Activated gamma-delta T cell treated with anti-CD3 and anti-CD28 coated beads, Interleukin-2, amount 50 U/mL, for 16 hours (primary cell): ENCODE measurements around the gene RMDN2.
"Not testable (repeated sequence)": the region's sequence is repeated elsewhere in the genome, so short reads cannot be mapped to it uniquely, and the experiment has no call there.

ENCODE experiments used
- DNase-seq: peaks from one replicate; pipeline ENCODE4 v3.0.0-alpha.2; 2020; ENCODE audit warnings: low read depth

Gene RMDN2

DNA sequence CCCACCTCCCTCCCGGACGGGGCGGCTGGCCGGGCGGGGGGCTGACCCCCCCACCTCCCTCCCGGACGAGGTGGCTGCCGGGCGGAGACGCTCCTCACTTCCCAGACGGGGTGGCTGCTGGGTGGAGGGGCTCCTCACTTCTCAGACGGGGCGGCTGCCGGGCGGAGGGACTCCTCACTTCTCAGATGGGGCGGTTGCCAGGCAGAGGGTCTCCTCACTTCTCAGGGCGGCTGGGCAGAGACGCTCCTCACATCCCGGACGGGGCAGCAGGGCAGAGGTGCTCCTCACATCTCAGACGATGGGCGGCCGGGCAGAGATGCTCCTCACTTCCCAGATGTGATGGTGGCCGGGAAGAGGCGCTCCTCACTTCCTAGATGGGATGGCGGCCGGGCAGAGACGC lies 7.8 kb downstream of the RMDN2 start:
- DNase-seq, result not testable (repeated sequence)

DNA sequence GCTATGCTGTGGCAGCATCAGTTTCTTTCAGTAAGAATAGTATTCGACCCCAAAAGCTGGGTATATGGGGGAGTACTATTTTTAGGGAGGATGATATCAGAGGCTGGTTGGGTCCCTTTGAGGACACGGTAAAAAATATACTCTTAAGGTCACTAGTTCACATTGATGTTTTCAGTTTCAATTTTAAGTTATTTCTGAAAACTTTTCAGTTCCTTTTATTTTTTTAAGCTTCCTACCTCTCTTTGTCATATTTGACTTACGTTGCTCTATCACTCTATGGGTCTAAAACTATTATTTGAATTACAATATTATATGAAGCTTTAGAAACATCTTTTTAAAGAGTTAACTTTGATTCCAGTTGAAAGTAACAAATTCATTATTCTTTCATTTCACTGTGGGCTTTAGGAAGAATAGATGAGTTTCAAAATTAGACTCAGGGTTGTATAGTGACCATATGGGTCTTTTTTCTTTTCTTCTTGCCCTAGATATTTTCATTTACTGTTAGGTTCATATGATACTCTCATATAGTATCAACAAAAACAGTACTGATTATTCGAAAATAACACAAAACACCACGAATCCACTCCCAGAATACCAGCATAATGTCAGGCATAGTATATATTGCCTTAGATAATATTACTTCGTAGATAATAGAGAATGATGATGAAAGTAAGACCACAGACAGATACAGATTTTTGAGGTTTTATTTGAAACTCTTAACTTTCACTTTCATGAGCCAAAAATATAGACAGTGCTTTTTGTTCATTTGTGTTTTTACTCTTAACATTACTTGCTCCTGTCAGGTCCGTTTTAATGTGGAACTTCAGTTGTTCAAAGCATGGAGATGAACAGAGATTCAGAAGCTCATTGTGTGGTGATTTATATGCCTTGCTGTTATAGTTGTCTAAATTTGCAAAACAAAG lies 9.8 kb downstream of the RMDN2 start:
- DNase-seq, result no peak

DNA sequence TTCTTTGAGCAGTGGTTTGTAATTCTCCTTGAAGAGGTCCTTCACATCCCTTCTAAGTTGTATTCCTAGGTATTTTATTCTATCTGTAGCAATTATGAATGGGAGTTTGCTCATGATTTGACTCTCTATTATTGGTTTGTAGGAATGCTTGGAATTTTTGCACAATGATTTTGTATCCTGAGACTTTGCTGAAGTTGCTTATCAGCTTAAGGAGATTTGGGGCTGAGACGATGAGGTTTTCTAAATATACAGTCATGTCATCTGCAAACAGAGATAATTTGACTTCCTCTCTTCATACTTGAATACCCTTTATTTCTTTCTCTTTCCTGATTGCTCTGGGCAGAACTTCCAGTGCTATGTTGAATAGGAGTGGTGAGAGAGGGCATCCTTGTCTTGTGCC lies 12.5 kb downstream of the RMDN2 start:
- not testable (repeated sequence) for DNase-seq

DNA sequence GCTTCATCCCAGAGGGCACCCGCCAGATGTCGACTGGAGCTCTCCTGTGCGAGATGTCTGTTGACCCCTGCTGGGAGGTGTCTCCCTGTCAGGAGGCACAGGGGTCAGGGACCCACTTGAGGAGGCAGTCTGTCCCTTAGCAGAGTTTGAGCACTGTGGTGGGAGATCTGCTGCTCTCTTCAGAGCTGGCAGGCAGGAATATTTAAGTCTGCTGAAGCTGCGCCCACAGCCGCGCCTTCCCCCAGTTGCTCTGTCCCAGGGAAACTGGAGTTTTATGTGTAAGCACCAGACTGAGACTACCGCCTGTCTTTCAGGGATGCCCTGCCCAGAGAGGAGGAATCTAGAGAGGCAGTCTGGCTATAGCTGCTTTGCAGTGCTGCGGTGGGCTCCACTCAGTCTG lies 16.2 kb downstream of the RMDN2 start:
- DNase-seq, result not testable (repeated sequence)

DNA sequence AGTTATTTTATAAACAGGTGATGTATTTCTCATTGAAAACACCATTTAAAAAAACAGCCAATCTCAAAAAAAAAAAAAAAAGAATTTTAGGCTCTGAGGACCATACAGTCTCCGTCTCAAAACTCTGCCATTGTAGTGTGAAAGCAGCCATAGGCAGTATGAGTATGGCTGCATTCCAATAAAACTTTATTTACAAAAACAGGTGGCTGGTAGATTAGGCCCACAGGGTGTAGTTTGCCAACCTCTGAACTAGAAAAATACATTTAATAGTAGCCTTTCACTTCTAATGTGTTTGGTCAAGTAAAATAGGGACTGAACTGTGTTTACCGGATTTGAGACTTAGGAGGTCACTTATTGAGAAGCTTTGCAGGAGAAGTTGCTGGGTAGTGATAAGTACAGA lies 19.2 kb downstream of the RMDN2 start:
- DNase-seq, result no peak

DNA sequence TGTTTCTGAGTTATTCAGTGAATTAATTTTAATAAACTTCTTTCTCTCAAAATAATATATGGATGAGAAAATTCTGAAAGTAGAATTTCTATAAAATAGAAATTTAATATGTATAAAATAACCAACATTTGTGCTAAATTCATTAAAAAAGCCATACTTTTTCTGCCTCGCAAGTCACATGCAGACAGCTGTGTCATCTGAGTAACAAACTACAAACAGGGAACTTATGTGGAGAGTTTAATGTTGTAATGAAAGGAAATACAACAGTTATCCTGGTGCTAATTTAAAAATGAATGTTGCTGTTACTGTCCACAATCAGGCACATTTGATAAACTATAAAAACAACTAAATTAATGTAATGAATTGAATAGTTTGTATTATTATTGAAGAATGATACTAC lies 22.2 kb downstream of the RMDN2 start:
- DNase-seq, result no peak

DNA sequence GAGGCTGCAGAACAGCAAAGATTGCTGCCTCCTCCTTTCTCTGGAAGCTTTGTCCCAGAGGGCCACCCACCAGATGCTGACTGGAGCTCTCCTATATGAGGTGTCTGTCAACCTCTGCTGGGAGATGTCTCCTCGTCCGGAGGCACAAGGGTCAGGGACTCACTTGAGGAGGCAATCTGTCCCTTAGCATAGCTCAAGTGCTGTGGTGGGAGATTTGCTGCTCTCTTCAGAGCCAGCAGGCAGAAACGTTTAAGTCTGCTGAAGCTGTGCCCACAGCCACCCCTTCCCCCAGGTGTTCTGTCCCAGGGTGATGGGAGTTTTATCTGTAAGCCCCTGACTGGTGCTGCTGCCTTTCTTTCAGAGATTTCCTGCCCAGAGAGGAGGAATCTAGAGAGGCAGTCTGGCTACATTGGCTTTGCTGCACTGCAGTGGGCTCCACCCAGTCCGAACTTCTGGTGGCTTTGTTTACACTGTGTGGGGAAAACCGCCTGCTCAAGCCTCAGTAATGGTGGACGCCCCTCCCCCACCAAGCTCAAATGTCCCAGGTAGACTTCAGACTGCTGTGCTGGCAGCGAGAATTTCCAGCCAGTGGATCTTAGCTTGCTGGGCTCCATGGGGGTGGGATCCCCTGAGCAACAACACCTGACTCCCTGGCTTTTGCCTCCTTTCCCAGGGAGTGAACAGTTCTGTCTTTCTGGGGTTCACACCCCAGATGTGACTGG lies 37.1 kb downstream of the RMDN2 start:
- DNase-seq, result not testable (repeated sequence)

DNA sequence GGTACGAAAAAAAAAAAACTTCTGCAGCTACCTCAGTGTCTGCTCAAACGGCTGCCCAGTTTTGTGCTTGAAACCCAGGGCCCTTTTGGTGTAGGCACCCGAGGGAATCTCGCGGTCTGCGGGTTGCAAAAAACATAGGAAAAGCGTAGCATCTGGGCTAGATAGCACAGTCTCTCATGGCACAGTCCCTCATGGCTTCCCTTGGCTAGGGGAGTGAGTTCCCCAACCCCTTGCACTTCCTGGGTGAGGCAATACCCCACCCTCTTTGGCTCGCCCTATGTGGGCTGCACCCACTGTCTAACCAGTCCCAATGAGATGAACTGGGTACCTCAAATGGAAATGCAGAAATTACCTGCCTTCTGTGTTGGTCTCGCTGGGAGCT lies 37.6 kb downstream of the RMDN2 start:
- not testable (repeated sequence) for DNase-seq

DNA sequence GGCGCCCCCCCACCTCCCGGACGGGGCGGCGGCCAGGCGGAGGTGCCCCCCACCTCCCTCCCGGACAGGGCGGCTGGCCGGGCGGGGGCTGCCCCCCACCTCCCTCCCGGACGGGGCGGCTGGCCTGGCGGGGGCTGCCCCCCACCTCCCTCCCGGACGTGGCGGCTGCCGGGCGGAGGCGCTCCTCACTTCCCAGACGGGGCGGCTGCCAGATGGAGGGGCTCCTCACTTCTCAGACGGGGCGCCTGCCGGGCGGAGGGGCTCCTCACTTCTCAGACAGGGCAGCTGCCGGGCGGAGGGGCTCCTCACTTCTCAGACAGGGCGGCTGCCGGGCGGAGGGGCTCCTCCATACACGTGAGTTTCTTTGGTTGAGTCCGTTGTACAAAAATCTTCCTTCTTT lies 38.8 kb downstream of the RMDN2 start:
- not testable (repeated sequence) for DNase-seq

DNA sequence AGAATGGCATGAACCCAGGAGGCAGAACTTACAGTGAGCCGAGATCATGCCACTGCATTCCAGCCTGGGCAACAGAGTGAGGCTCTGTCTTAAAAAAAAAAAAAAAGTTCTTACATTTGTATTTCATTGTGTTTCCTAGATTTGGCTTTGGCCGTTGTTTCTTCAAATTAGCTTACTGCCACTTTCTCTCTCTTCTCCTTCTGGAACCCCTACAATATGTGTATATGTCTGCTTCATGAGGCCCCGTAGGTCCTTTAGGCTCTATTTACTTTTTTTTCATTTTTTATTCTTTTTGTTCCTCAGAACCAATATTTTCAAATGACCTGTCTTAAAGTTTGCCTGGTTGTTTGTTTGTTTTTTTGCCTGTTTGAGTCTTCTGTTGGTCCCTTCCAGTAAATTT lies 41.2 kb downstream of the RMDN2 start:
- no peak for DNase-seq

DNA sequence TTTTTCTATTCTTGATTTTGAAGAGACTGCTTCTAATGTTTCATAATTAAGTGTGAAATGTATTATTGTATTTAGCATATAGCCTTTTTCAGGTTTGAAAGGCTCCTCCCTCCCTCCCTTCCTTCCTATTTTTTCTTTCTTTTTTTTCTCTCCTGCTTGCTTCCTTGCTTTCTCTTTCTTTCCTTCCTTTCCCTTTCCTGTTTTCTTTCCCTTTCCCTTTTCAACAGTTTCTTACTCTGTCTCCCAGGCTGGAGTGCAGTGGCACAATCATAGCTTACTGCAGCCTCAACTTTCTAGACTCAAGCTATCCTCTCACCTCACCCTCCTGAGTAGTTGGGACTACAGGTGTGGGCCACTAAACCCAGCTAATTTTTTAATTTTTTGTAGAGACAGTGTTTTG lies 44.6 kb downstream of the RMDN2 start:
- no peak for DNase-seq

DNA sequence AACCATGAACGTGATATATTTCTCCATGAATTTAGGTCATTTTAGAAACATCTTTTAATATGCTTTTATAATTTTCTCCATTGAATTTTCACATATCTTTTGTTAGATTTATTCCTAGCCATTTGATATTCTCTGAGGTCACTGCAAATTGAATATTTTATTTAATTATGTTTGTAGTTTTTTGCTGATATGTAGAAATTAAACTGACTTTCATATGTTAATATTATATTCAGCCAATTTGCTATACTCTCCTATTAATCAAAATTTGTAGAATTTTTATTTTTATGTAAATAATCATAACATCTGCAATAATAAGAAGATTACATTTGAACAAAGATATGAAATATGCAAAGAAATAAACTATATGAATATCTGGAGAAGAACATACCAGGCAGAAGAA lies 46.9 kb downstream of the RMDN2 start:
- DNase-seq, result no peak

DNA sequence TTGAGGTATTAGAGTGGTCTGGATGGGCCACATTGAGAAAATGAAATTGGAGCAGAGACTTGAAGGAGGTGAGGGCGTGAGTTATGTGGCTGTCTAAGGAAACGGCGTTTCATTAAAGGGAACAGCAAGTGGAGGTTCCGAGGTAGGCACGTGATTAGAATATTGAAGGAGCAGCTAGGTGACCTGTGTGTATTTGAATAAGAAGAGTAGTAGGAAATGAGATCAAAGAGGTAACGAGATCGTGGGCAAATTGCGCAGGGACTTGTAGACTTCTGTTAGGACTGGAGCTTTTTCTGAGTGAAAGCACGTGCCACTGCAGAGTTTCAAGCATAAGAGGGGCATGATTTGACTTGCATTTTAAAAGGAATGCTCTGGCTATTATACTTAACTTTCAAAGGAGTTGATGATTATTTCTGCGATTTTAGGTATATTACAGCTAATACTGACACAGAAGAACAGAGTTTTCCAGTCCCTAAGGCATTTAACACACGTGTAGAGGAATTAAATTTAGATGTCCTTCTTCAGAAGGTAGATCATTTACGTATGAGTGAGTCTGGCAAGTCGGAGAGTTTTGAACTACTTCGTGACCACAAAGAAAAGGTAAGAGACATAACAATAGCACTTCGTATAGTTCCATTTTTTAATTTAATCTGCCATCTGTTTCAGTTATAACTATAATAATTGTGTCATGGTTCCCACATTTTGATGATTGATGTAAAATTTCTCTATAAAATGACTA lies 48.7 kb downstream of the RMDN2 start:
- DNase-seq, result no peak

DNA sequence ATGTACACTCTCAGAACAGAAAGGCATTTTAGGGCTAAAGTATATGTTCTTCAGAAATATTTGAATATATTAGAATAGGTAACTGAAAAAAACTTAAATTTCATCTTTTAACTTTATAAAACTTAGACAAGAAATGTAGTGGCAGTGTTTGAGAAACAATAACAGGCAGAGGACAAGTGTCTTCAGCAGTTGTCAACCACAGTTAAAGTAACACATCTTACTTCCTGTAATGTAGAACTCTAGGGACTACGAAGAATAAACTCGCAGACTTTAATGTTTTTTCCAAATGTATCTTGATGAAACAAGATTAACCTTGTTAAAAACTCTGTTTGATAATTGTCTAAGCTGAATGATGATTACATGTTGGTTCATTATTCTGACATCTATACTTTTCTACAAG lies 50.7 kb downstream of the RMDN2 start:
- no peak for DNase-seq

DNA sequence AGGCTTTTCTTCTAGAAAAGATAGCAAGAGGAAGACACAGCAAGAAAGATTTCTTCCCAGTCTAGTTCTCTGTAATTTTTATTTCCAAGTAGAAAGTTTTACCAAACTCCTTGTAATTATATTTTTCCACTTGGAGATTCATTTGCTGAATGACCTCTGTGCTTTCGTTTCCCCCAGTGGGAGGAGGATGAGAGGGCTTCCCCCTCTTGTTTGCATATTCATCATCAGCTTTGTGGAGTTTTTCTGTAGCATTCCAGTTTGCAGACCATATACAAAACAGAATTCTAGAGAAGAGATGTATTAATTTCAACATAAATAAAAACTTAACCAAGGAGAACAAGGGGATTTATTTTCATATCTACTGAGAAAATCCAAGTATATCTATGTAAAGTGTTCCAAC lies 51.3 kb downstream of the RMDN2 start:
- DNase-seq, result no peak

DNA sequence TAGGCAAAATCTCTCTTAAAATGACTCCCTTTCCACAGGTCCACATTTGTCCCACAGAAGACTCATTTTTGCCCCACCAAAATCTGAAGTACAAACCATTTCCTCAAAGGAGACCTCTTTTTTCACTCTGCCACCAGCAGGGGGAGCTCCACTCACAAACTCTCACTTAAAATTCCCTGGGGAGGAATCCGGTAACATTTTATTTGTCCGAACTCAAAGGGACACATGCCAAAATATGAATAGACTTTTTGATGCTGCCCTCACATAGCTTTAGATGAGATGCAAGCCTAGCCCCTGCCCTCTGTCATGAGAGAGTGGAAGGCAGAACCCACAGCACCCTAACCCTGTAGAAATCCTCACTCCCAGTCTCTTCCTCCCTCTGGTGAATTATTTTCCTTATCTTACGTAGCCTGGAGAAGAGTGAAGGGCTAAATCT lies 57.1 kb downstream of the RMDN2 start:
- peak; percentile 36 for DNase-seq

DNA sequence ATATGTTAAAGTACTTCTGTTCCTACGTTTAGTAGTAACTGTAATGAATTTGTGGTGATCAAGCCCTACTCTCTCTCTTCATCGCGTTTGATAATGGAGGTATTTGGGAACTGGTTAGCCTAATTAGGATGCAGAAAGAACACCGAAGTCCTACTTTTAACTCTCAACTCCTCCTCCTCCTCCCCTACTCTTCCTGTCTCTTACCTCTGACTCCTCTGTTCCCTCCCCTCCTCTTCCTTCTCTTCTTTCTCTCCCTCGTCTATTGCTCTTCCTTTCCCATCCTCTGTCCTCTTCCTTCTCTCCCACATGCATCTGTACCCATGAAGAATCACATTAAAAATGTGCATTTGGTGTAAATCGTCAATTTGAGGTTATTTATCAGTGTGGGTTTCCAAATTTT lies 57.8 kb downstream of the RMDN2 start:
- no peak for DNase-seq

DNA sequence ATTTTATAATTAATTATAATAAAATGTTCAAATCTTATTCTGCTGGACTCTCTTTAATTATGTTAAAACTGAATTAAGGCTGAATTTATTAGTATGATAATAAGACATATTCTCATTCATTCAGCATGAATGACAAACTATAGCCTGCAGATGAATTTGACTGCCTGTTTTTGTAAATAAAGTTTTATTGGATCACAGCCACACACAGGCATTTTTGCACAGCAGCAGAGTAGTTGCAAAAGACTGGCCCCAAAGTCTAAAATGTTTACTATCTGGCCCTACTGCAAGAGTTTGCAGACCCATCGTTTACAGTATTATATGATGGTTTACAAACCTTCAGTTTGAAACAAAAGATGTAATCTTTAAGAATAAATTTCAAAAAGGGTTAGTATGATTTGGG lies 58.6 kb downstream of the RMDN2 start:
- DNase-seq, result no peak

DNA sequence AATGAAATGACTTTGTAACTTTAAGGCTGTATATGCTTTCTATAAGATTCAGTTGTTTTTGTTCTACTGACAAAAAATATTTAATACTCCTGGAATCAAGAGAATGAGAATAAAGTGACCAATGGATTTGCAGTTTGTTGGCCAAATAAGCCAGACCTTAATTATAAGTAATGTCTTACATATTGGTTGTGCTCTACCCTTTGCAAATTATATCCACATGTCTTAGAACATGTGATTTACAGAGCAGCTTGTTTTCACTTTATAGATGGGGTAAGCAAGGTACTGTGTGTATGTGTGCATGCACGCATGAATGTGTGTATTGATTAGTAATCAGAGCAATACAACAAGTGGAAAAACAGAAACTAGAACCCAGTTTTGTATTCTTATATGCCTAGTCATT lies 59.1 kb downstream of the RMDN2 start:
- no peak for DNase-seq

DNA sequence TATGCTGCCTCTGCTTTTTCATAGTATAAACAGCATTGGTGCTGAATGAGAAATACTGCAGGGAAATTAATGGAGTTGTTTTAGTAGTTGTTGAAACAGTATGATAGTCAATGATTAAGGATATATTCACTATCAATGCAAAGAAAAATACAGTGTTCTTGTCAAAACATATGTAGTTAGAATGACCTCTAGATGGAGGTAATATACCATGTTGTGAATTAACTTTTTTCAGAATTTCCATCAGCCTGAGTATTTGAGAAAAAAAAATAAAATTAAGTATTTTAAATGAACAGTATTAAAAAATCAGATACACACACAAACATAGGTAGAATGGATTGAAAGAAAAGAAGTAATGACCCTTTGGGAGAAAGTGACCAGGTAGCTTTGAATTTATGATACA lies 59.5 kb downstream of the RMDN2 start:
- no peak for DNase-seq

DNA sequence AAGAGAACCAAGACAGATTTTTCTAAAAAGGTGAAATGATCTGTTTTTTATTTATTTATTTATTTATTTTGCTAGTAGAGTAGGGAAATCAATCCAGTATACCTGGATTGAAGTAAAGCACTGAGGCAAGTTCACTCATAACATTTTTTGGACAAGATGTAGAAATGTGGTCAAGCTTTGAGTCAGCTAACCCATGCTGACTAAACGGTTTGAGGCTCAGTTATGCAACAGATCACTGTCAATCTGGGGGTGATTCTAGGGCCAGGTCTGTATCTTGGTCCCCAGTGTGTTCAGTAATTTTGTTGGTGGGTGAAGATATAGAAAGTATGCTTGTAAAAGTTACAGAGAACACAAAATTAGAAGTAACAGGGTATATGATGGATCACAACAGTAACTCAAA lies 60.2 kb downstream of the RMDN2 start:
- no peak for DNase-seq

DNA sequence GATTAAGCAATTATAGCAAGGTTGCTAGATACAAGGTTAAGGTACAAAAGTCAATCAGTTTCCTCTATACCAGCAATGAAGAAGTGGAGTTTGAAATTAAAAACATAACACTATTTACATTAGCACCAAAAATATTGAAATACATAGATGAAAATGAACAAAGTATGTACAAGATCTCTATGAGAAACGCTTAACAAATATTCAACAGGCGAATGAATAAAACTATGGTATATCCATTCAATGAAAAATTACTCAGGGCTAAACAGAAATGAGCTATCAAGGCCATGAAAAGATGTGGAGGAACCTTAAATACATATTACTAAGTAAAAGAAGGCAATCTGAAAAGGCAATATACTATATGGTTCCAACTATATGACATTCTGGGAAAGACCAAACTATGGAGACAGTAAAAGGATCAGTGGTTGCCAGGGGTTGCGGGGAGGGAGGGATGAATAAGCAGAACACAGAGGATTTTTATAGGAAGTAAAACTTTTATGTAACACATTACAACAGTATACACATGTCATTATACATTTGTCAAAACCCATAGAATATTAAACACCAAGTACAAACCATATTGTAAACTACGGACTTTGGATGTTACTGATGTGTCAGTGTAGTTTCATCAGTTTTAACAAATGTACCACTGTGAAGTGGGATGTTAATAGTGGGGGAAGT lies 62.1 kb downstream of the RMDN2 start:
- no peak for DNase-seq
